Endothelial cell of umbilical vein (primary cell): ENCODE measurements around the gene GTPBP2. TPM values are rescaled to one million over a fixed set of nuclear protein-coding genes. Genes with fewer than 3 reads are reported as not detected.
"Not testable (repeated sequence)": the region's sequence is repeated elsewhere in the genome, so short reads cannot be mapped to it uniquely, and the experiment has no call there.

Source experiments
- BruUV-seq: library from RNA; stranded (reverse); fragments of 400-500 nt; replicated peaks from 2 replicates; lab custom pipeline; 2021; lab: Mats Ljungman, UMichigan
- CTCF ChIA-PET: fragments of 300-600, 350-600 bp; sonication (Branson Sonifier 250); formaldehyde crosslinking; loops from one replicate; lab custom pipeline; 2021; ENCODE audit warnings: antibody characterized with exemption, inconsistent platforms; lab: Charles Lee
- POLR2A ChIA-PET: fragments of 300-600, 350-600 bp; sonication (Branson Sonifier 250); formaldehyde crosslinking; loops from one replicate; lab custom pipeline; 2021; ENCODE audit warnings: antibody characterized with exemption, inconsistent platforms; lab: Charles Lee
- DNase-seq: peaks from one replicate; pipeline ENCODE4 v3.0.0-alpha.2; 2011; ENCODE audit warnings: low read depth, low spot score
- FAIRE-seq: peaks from 2 replicates; lab custom pipeline; 2011; peaks lifted over from hg19 to GRCh38; lab: Jason Lieb, UNC
- H2AFZ ChIP-seq: 2 replicates; pipeline ENCODE4 v1.6.0; 2012; ENCODE audit warnings: low read depth, low read length, control low read depth, inconsistent platforms
- H3K27ac ChIP-seq: 2 replicates; pipeline ENCODE4 v1.5.1; 2011; ENCODE audit warnings: low read depth, mild to moderate bottlenecking, control low read depth, low read length, moderate library complexity; ENCODE audit not compliant: insufficient read depth
- H3K27me3 ChIP-seq, 2 experiments: 2 replicates each; pipeline versions ENCODE4 v1.6.0 to v1.6.1; 2011; ENCODE audit warnings: low read length in 2 of 2, mixed read lengths in 1 of 2; ENCODE audit not compliant: control insufficient read depth in 2 of 2, insufficient read depth in 2 of 2
- H3K36me3 ChIP-seq, 2 experiments: 2 replicates in 1 of 2; 3 replicates in 1 of 2; pipeline ENCODE4 v1.5.1; 2011; ENCODE audit warnings: low read length in 2 of 2, mild to moderate bottlenecking in 1 of 2, moderate library complexity in 1 of 2; ENCODE audit not compliant: control insufficient read depth in 2 of 2, insufficient read depth in 2 of 2; ENCODE audit errors: extremely low read depth in 1 of 2
- H3K4me1 ChIP-seq: 3 replicates; pipeline ENCODE4 v1.5.1; 2011; ENCODE audit warnings: mild to moderate bottlenecking, low read length; ENCODE audit not compliant: control insufficient read depth, insufficient read depth; ENCODE audit errors: extremely low read depth
- H3K4me2 ChIP-seq: 2 replicates; pipeline ENCODE4 v1.6.1; 2011; ENCODE audit warnings: low read length, control low read depth, mixed read lengths; ENCODE audit not compliant: insufficient read depth
- H3K4me3 ChIP-seq, 3 experiments: fragments of 200-600 bp in 1 of 3; sonication (generic), shearing (Covaris generic) in 1 of 3; replicated peaks in 1 of 3; 2 replicates each; pipeline ENCODE4 v1.5.1; 2011 to 2016; ENCODE audit warnings: control low read depth in 3 of 3, low read length in 3 of 3, mild to moderate bottlenecking in 2 of 3, inconsistent platforms in 1 of 3, low read depth in 1 of 3, moderate library complexity in 1 of 3; ENCODE audit not compliant: insufficient read depth in 1 of 3
- H3K79me2 ChIP-seq: 2 replicates; pipeline ENCODE4 v1.6.0; 2012; ENCODE audit warnings: low read length, inconsistent platforms; ENCODE audit not compliant: control insufficient read depth, insufficient read depth
- H3K9ac ChIP-seq: replicated peaks from 2 replicates; pipeline ENCODE3; 2011; ENCODE audit warnings: low read length, control low read depth; ENCODE audit not compliant: insufficient read depth; ENCODE audit errors: extremely low read depth
- H3K9me1 ChIP-seq: replicated peaks from 3 replicates; pipeline ENCODE4 v1.6.0; 2011; ENCODE audit warnings: mild to moderate bottlenecking, low read length; ENCODE audit not compliant: control insufficient read depth, insufficient read depth; ENCODE audit errors: extremely low read depth
- H3K9me3 ChIP-seq: replicated peaks from 2 replicates; pipeline ENCODE4 v1.5.1; 2012; ENCODE audit warnings: low read length, inconsistent platforms; ENCODE audit not compliant: control insufficient read depth, insufficient read depth
- H4K20me1 ChIP-seq: replicated peaks from 2 replicates; pipeline ENCODE3; 2011; ENCODE audit warnings: mild to moderate bottlenecking, low read length; ENCODE audit not compliant: control insufficient read depth, insufficient read depth; ENCODE audit errors: extremely low read depth
- CTCF ChIP-seq, 2 donors: IDR thresholded peaks; 1 replicate in 1 of 2; 2 replicates in 1 of 2; pipeline ENCODE4 v1.5.1; 2011; ENCODE audit warnings: low read length in 2 of 2, mild to moderate bottlenecking in 2 of 2, moderate library complexity in 2 of 2, control low read depth in 1 of 2, inconsistent platforms in 1 of 2, low read depth in 1 of 2; ENCODE audit not compliant: insufficient read depth in 1 of 2; ENCODE audit errors: extremely low read depth in 1 of 2
- EZH2 ChIP-seq: IDR thresholded peaks from 2 replicates; pipeline ENCODE4 v1.6.1; 2012; ENCODE audit warnings: borderline replicate concordance, low read depth, mild to moderate bottlenecking, moderate library complexity, low read length, inconsistent platforms; ENCODE audit not compliant: severe bottlenecking
- FOS ChIP-seq: IDR thresholded peaks from 2 replicates; pipeline ENCODE4 v1.6.1; 2011; ENCODE audit warnings: mild to moderate bottlenecking, low read length, moderate library complexity, borderline replicate concordance; ENCODE audit not compliant: insufficient read depth
- GATA2 ChIP-seq: IDR thresholded peaks from 2 replicates; pipeline ENCODE4 v1.7.0; 2011; ENCODE audit warnings: low read depth, mild to moderate bottlenecking, moderate library complexity, mixed read lengths, low read length; ENCODE audit not compliant: insufficient read length, insufficient read depth
- JUN ChIP-seq: IDR thresholded peaks from 2 replicates; pipeline ENCODE4 v1.6.1; 2011; ENCODE audit warnings: borderline replicate concordance, low read depth; ENCODE audit not compliant: insufficient read length, insufficient read depth
- MAX ChIP-seq: IDR thresholded peaks from 2 replicates; pipeline ENCODE4 v1.6.1; 2011; ENCODE audit not compliant: insufficient read depth, insufficient read length
- MYC ChIP-seq: IDR thresholded peaks from one replicate; pipeline ENCODE4 v1.6.1; 2011; ENCODE audit warnings: mild to moderate bottlenecking, low read depth, low read length
- POLR2A ChIP-seq: IDR thresholded peaks from 2 replicates; pipeline ENCODE4 v1.6.1; 2012; ENCODE audit warnings: low read depth, mild to moderate bottlenecking, control low read depth, low read length
- POLR2AphosphoS5 ChIP-seq: IDR thresholded peaks from 2 replicates; pipeline ENCODE4 v1.6.1; 2012; ENCODE audit warnings: low read depth, mild to moderate bottlenecking, control low read depth, low read length, moderate library complexity; ENCODE audit not compliant: insufficient read depth
- dilution Hi-C: fragments of 300-500 bp; cut with MboI; formaldehyde crosslinking; loops from one replicate; pipeline ENCODE4 v1.15.0; 2019; ENCODE audit warnings: low sequenced_read_pairs; ENCODE audit not compliant: extremely low pct_ligation_motif_present
- intact Hi-C: fragments of 100-400 bp; cut with micrococcal nuclease; formaldehyde crosslinking; loops from one replicate; pipeline ENCODE4 v1.10.0; 2022
- polyA plus RNA-seq, 4 experiments: library from polyadenylated mRNA; depleted of rRNA in 3 of 4; stranded (reverse) in 3 of 4; unstranded in 1 of 4; fragments of >200 nt; gene quantifications; 2 replicates each; pipeline versions ENCODE4 v1.2.1 to v1.2.3, GENCODE V29; 2011 to 2012; ENCODE audit warnings: missing spikeins in 1 of 4
- total RNA-seq: library from RNA; stranded (reverse); gene quantifications from 2 replicates; pipeline ENCODE4 v1.2.3, GENCODE V29; 2021

Gene GTPBP2
- total and polyA plus RNA-seq, 2 donors (not counting 3 experiments of a cell fraction or from before 2014, with no cell fraction given) = 87.1 to 112 TPM

GRCh38 chr6:43593938-43594337, 35.1 kb downstream of the GTPBP2 start:
- Histone ChIP-seq H3K27me3 (no peaks in the 10 kb centered on the region), H3K27ac (no peak overlapping the region), H3K9ac (no peak overlapping the region), H2AFZ (no peak overlapping the region), H3K4me3 (no peak overlapping the region), H3K36me3 (peaks cover 0 to 16% of the 10 kb centered on the region in 2 experiments), H3K9me3 (no peaks in the 10 kb centered on the region), H3K79me2 (peaks cover 8% of the 10 kb centered on the region), H3K4me2 (no peak overlapping the region), H3K4me1 (no peaks in the 10 kb centered on the region), H3K9me1 (peaks cover 2% of the 10 kb centered on the region), H4K20me1 (no peaks in the 10 kb centered on the region)
- DNase-seq (no peak), FAIRE-seq (no peak)
- intact Hi-C loops (no loop called here), dilution Hi-C loops (no loop called here)
- no TSS peak for BruUV-seq
- ChIA-PET CTCF (no interaction called here), POLR2A (no interaction called here)
- TF ChIP-seq MYC (no peak), JUN (no peak), FOS (no peak), POLR2AphosphoS5 (no peak), MAX (no peak), CTCF (IDR thresholded peaks at IDR 0.05; ENCODE audit: extremely low read depth in 1 of 2, insufficient read depth in 1 of 2, low read depth in 1 of 2, low read length in 2 of 2) (no peak), EZH2 (no peak), POLR2A (no peak), GATA2 (no peak)

GRCh38 chr6:43589564-43589963, 39.5 kb downstream of the GTPBP2 start:
- H3K9ac ChIP-seq, dilution Hi-C loops, H3K4me1 ChIP-seq, intact Hi-C loops, DNase-seq, CTCF ChIA-PET, H3K4me3 ChIP-seq, H3K27me3 ChIP-seq, H3K27ac ChIP-seq, FAIRE-seq, BruUV-seq, H3K9me3 ChIP-seq, POLR2A ChIA-PET, H3K4me2 ChIP-seq, H3K9me1 ChIP-seq, H4K20me1 ChIP-seq, H2AFZ ChIP-seq: not testable (repeated sequence)
- Histone ChIP-seq H3K36me3 (peaks cover 4 to 23% of the 10 kb centered on the region in 2 experiments), H3K79me2 (peaks cover 15% of the 10 kb centered on the region)
